MM.1S (cell line): Measurements from ENCODE around the gene TMEM198.

ENCODE experiments used
- CTCF ChIP-seq: fragments of 300-600 bp; sonication (generic); IDR thresholded peaks from 2 replicates; pipeline ENCODE4 v1.5.1; 2016; ENCODE audit warnings: antibody characterized with exemption, low read length, mixed read lengths
- EZH2phosphoT487 ChIP-seq: fragments of 300-600 bp; sonication (generic); IDR thresholded peaks from 2 replicates; pipeline ENCODE4 v1.6.1; 2018; ENCODE audit warnings: antibody characterized with exemption, low read length

DNA sequence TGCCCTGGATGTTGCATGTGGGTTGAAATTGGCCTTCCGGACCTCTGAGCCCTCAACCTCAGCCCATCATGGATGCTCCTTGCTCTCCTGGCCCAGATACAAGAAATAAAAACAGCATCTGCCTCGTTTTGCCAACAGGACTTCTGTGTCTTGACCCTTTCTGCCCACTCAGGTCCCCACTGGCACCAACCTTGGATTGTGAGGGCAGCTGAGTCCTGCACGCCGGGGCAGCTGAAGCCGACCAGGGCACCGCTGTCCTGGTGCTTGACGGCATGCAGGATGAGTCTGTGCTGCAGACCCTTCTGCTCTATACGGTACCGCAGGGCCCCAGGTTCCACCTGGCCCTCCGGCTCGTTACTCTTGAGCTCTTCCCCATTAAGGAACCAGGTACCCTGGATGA, 22.8 kb downstream of the TMEM198 start:
- TF ChIP-seq CTCF (no peak), EZH2phosphoT487 (no peak)
